Endothelial cell of umbilical vein (primary cell): ENCODE data around the gene FYN. TPM values are rescaled to one million over a fixed set of nuclear protein-coding genes. Genes with fewer than 3 reads are reported as not detected.
A peak's percentile ranks its signal among the peaks of the same experiment; 100 is the strongest.

Source experiments
- BruUV-seq: library from RNA; stranded (reverse); fragments of 400-500 nt; replicated peaks from 2 replicates; lab custom pipeline; 2021; lab: Mats Ljungman, UMichigan
- CTCF ChIA-PET: fragments of 300-600, 350-600 bp; sonication (Branson Sonifier 250); formaldehyde crosslinking; loops from one replicate; lab custom pipeline; 2021; ENCODE audit warnings: antibody characterized with exemption, inconsistent platforms; lab: Charles Lee
- POLR2A ChIA-PET: fragments of 300-600, 350-600 bp; sonication (Branson Sonifier 250); formaldehyde crosslinking; loops from one replicate; lab custom pipeline; 2021; ENCODE audit warnings: antibody characterized with exemption, inconsistent platforms; lab: Charles Lee
- DNase-seq: peaks from one replicate; pipeline ENCODE4 v3.0.0-alpha.2; 2011; ENCODE audit warnings: low read depth, low spot score
- FAIRE-seq: peaks from 2 replicates; lab custom pipeline; 2011; peaks lifted over from hg19 to GRCh38; lab: Jason Lieb, UNC
- H2AFZ ChIP-seq: 2 replicates; pipeline ENCODE4 v1.6.0; 2012; ENCODE audit warnings: low read depth, low read length, control low read depth, inconsistent platforms
- H3K27ac ChIP-seq: 2 replicates; pipeline ENCODE4 v1.5.1; 2011; ENCODE audit warnings: low read depth, mild to moderate bottlenecking, control low read depth, low read length, moderate library complexity; ENCODE audit not compliant: insufficient read depth
- H3K27me3 ChIP-seq, 2 experiments: 2 replicates each; pipeline versions ENCODE4 v1.6.0 to v1.6.1; 2011; ENCODE audit warnings: low read length in 2 of 2, mixed read lengths in 1 of 2; ENCODE audit not compliant: control insufficient read depth in 2 of 2, insufficient read depth in 2 of 2
- H3K36me3 ChIP-seq, 2 experiments: 2 replicates in 1 of 2; 3 replicates in 1 of 2; pipeline ENCODE4 v1.5.1; 2011; ENCODE audit warnings: low read length in 2 of 2, mild to moderate bottlenecking in 1 of 2, moderate library complexity in 1 of 2; ENCODE audit not compliant: control insufficient read depth in 2 of 2, insufficient read depth in 2 of 2; ENCODE audit errors: extremely low read depth in 1 of 2
- H3K4me1 ChIP-seq: 3 replicates; pipeline ENCODE4 v1.5.1; 2011; ENCODE audit warnings: mild to moderate bottlenecking, low read length; ENCODE audit not compliant: control insufficient read depth, insufficient read depth; ENCODE audit errors: extremely low read depth
- H3K4me2 ChIP-seq: 2 replicates; pipeline ENCODE4 v1.6.1; 2011; ENCODE audit warnings: low read length, control low read depth, mixed read lengths; ENCODE audit not compliant: insufficient read depth
- H3K4me3 ChIP-seq, 3 experiments: fragments of 200-600 bp in 1 of 3; sonication (generic), shearing (Covaris generic) in 1 of 3; replicated peaks in 1 of 3; 2 replicates each; pipeline ENCODE4 v1.5.1; 2011 to 2016; ENCODE audit warnings: control low read depth in 3 of 3, low read length in 3 of 3, mild to moderate bottlenecking in 2 of 3, inconsistent platforms in 1 of 3, low read depth in 1 of 3, moderate library complexity in 1 of 3; ENCODE audit not compliant: insufficient read depth in 1 of 3
- H3K79me2 ChIP-seq: 2 replicates; pipeline ENCODE4 v1.6.0; 2012; ENCODE audit warnings: low read length, inconsistent platforms; ENCODE audit not compliant: control insufficient read depth, insufficient read depth
- H3K9ac ChIP-seq: replicated peaks from 2 replicates; pipeline ENCODE3; 2011; ENCODE audit warnings: low read length, control low read depth; ENCODE audit not compliant: insufficient read depth; ENCODE audit errors: extremely low read depth
- H3K9me1 ChIP-seq: replicated peaks from 3 replicates; pipeline ENCODE4 v1.6.0; 2011; ENCODE audit warnings: mild to moderate bottlenecking, low read length; ENCODE audit not compliant: control insufficient read depth, insufficient read depth; ENCODE audit errors: extremely low read depth
- H3K9me3 ChIP-seq: replicated peaks from 2 replicates; pipeline ENCODE4 v1.5.1; 2012; ENCODE audit warnings: low read length, inconsistent platforms; ENCODE audit not compliant: control insufficient read depth, insufficient read depth
- H4K20me1 ChIP-seq: replicated peaks from 2 replicates; pipeline ENCODE3; 2011; ENCODE audit warnings: mild to moderate bottlenecking, low read length; ENCODE audit not compliant: control insufficient read depth, insufficient read depth; ENCODE audit errors: extremely low read depth
- EZH2 ChIP-seq: IDR thresholded peaks from 2 replicates; pipeline ENCODE4 v1.6.1; 2012; ENCODE audit warnings: borderline replicate concordance, low read depth, mild to moderate bottlenecking, moderate library complexity, low read length, inconsistent platforms; ENCODE audit not compliant: severe bottlenecking
- FOS ChIP-seq: IDR thresholded peaks from 2 replicates; pipeline ENCODE4 v1.6.1; 2011; ENCODE audit warnings: mild to moderate bottlenecking, low read length, moderate library complexity, borderline replicate concordance; ENCODE audit not compliant: insufficient read depth
- GATA2 ChIP-seq: IDR thresholded peaks from 2 replicates; pipeline ENCODE4 v1.7.0; 2011; ENCODE audit warnings: low read depth, mild to moderate bottlenecking, moderate library complexity, mixed read lengths, low read length; ENCODE audit not compliant: insufficient read length, insufficient read depth
- JUN ChIP-seq: IDR thresholded peaks from 2 replicates; pipeline ENCODE4 v1.6.1; 2011; ENCODE audit warnings: borderline replicate concordance, low read depth; ENCODE audit not compliant: insufficient read length, insufficient read depth
- MAX ChIP-seq: IDR thresholded peaks from 2 replicates; pipeline ENCODE4 v1.6.1; 2011; ENCODE audit not compliant: insufficient read depth, insufficient read length
- MYC ChIP-seq: IDR thresholded peaks from one replicate; pipeline ENCODE4 v1.6.1; 2011; ENCODE audit warnings: mild to moderate bottlenecking, low read depth, low read length
- POLR2A ChIP-seq: IDR thresholded peaks from 2 replicates; pipeline ENCODE4 v1.6.1; 2012; ENCODE audit warnings: low read depth, mild to moderate bottlenecking, control low read depth, low read length
- POLR2AphosphoS5 ChIP-seq: IDR thresholded peaks from 2 replicates; pipeline ENCODE4 v1.6.1; 2012; ENCODE audit warnings: low read depth, mild to moderate bottlenecking, control low read depth, low read length, moderate library complexity; ENCODE audit not compliant: insufficient read depth
- dilution Hi-C: fragments of 300-500 bp; cut with MboI; formaldehyde crosslinking; loops from one replicate; pipeline ENCODE4 v1.15.0; 2019; ENCODE audit warnings: low sequenced_read_pairs; ENCODE audit not compliant: extremely low pct_ligation_motif_present
- intact Hi-C: fragments of 100-400 bp; cut with micrococcal nuclease; formaldehyde crosslinking; loops from one replicate; pipeline ENCODE4 v1.10.0; 2022
- polyA plus RNA-seq, 4 experiments: library from polyadenylated mRNA; depleted of rRNA in 3 of 4; stranded (reverse) in 3 of 4; unstranded in 1 of 4; fragments of >200 nt; gene quantifications; 2 replicates each; pipeline versions ENCODE4 v1.2.1 to v1.2.3, GENCODE V29; 2011 to 2012; ENCODE audit warnings: missing spikeins in 1 of 4
- total RNA-seq: library from RNA; stranded (reverse); gene quantifications from 2 replicates; pipeline ENCODE4 v1.2.3, GENCODE V29; 2021
- TF ChIP-seq, protein P1 (sequence below), 2 donors: IDR thresholded peaks; 1 replicate in 1 of 2; 2 replicates in 1 of 2; pipeline ENCODE4 v1.5.1; 2011; ENCODE audit warnings: low read length in 2 of 2, mild to moderate bottlenecking in 2 of 2, moderate library complexity in 2 of 2, control low read depth in 1 of 2, inconsistent platforms in 1 of 2, low read depth in 1 of 2; ENCODE audit not compliant: insufficient read depth in 1 of 2; ENCODE audit errors: extremely low read depth in 1 of 2

FYN gene
- total and polyA plus RNA-seq, 2 donors (not counting 3 experiments of a cell fraction or from before 2014, with no cell fraction given) = 69.0 to 143 TPM

GRCh38 chr6:111803371-111803770, 69.9 kb downstream of the FYN start:
- H4K20me1 ChIP-seq = peaks cover 3% of the 10 kb centered on the region
- BruUV-seq = no TSS peak
- dilution Hi-C loops = no loop called here
- peaks cover 42% of the 10 kb centered on the region for H3K4me1 ChIP-seq
- no peaks in the 10 kb centered on the region for H3K36me3 ChIP-seq
- TF ChIP-seq MAX (no peak), MYC (no peak), GATA2 (no peak), POLR2AphosphoS5 (no peak), FOS (no peak), JUN (no peak), POLR2A (no peak), EZH2 (no peak)
- TF ChIP-seq, protein P1, sequence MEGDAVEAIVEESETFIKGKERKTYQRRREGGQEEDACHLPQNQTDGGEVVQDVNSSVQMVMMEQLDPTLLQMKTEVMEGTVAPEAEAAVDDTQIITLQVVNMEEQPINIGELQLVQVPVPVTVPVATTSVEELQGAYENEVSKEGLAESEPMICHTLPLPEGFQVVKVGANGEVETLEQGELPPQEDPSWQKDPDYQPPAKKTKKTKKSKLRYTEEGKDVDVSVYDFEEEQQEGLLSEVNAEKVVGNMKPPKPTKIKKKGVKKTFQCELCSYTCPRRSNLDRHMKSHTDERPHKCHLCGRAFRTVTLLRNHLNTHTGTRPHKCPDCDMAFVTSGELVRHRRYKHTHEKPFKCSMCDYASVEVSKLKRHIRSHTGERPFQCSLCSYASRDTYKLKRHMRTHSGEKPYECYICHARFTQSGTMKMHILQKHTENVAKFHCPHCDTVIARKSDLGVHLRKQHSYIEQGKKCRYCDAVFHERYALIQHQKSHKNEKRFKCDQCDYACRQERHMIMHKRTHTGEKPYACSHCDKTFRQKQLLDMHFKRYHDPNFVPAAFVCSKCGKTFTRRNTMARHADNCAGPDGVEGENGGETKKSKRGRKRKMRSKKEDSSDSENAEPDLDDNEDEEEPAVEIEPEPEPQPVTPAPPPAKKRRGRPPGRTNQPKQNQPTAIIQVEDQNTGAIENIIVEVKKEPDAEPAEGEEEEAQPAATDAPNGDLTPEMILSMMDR (IDR thresholded peaks at IDR 0.05; ENCODE audit: extremely low read depth in 1 of 2, insufficient read depth in 1 of 2, low read depth in 1 of 2, low read length in 2 of 2) = no peak
- no peaks in the 10 kb centered on the region for H3K27me3 ChIP-seq
- H3K4me3 ChIP-seq = no peak overlapping the region
- FAIRE-seq (peak; percentile 63), DNase-seq (no peak)
- no peaks in the 10 kb centered on the region for H3K9me3 ChIP-seq
- no peak overlapping the region for H3K9ac ChIP-seq
- no peaks in the 10 kb centered on the region for H3K9me1 ChIP-seq
- no peak overlapping the region for H2AFZ ChIP-seq
- peaks cover 1% of the 10 kb centered on the region for H3K79me2 ChIP-seq
- peak overlapping the region; percentile 33 for H3K4me2 ChIP-seq
- CTCF ChIA-PET = interaction anchor here (0.6 to 2.1 kb wide), 14 partner anchors 11 to 240 kb away, joined by 3 to 10 read pairs (median 5); partner anchors contain the start of gene FYN
- intact Hi-C loops = loop anchor here (2.0 to 5.0 kb wide), 3 partner anchors 49 to 239 kb away; no protein-coding TSS in a partner anchor
- POLR2A ChIA-PET = no interaction called here
- H3K27ac ChIP-seq = peak overlapping the region; percentile 56
